ENCODE measurements around the gene ATP11C.

- TF ChIP-seq CTCF (IDR thresholded peaks at IDR 0.05) (no peak), POLR2AphosphoS5 (IDR thresholded peaks at IDR 0.05) (no peak), POLR2A (IDR thresholded peaks at IDR 0.05) (no peak)
Observed at GRCh38 chrX:139931646-139932072, 1.2 kb downstream of the ATP11C start.
